NK-92 (cell line): ENCODE data around the gene RNF44.

Experiments used
- DNase-seq: peaks from one replicate; lab custom pipeline; 2025; ENCODE audit not compliant: unreplicated experiment; lab: John Stamatoyannopoulos, UW

The RNF44 gene

DNA sequence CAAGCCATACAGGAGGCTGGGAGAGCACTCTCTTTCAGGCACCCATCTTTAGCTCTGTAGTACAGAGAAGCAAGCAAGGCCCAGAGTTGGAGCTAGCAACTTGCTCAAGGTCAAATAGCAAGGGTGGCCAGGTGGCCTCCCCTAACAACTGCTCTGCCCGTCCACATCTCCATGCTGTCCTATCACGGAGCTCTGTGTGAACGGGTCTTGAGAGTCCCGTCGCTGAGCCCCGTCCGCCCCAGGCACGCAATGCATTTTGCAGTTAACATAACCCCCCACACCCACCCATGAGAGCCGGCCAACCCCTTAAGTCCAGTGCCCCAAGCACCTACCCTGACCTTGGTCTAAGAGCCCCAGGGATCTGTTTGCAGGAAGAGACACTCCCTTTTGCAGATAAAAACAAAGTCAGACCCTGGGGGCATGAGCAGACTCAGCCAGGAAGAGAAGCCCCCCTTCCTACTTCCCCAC lies 1.5 kb downstream of the RNF44 start:
- DNase-seq: no peak

DNA sequence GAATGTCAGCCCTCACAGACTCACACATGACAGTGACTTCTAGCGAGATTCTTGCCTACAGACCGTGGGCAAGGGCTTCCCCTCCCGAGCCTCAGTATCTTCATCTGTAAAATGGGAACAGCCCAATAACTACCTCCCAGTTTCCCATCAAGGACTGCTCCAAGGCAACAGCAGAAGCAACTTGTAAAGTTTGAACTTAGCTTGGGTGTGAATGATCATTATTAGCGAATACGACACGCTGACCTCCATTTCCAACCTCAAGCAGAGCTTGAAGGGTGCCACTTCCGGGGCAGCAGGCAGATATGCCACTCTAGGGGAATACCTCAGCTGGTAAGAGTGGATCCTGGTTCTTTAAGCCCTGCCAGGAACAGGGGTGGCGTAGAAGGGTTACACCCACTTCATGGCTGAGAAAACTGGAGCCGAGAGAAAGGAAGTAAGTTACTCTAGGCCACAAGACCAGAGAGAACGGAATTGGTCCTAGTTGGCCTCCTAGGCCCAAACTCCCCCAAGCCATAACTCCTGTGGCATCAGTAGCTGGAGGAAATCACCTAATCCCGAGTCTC lies 2.0 kb downstream of the RNF44 start:
- DNase-seq: no peak

GRCh38 chr5:176534640-176535039 lies 2.6 kb downstream of the RNF44 start:
- DNase-seq: no peak

- no peak for DNase-seq
Observed at GRCh38 chr5:176533894-176534611, 3.1 kb downstream of the RNF44 start.

DNA sequence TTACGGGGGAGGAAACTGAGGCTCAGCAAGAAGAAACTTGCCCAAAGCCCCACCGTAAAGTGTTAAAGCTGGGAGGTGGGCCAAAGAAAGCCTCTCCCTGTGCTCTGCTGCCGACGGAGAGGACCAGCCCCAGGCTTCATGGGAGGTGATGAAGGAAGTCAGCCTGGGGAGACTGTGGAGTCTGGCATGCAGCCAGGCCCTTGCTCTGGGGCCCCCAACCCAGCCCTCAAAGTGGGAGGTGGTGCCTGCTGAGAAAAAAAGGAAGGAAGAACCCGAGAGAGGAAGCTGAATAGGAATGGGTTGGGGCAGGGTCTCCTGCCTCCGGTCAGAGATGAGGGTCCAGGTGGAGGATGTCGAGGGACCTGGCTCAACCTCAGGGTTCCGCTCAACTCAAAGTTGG lies 3.8 kb downstream of the RNF44 start:
- DNase-seq: no peak

GRCh38 chr5:176532795-176533194 lies 4.4 kb downstream of the RNF44 start:
- no peak for DNase-seq

GRCh38 chr5:176531902-176532493 lies 5.2 kb downstream of the RNF44 start:
- DNase-seq: no peak

DNA sequence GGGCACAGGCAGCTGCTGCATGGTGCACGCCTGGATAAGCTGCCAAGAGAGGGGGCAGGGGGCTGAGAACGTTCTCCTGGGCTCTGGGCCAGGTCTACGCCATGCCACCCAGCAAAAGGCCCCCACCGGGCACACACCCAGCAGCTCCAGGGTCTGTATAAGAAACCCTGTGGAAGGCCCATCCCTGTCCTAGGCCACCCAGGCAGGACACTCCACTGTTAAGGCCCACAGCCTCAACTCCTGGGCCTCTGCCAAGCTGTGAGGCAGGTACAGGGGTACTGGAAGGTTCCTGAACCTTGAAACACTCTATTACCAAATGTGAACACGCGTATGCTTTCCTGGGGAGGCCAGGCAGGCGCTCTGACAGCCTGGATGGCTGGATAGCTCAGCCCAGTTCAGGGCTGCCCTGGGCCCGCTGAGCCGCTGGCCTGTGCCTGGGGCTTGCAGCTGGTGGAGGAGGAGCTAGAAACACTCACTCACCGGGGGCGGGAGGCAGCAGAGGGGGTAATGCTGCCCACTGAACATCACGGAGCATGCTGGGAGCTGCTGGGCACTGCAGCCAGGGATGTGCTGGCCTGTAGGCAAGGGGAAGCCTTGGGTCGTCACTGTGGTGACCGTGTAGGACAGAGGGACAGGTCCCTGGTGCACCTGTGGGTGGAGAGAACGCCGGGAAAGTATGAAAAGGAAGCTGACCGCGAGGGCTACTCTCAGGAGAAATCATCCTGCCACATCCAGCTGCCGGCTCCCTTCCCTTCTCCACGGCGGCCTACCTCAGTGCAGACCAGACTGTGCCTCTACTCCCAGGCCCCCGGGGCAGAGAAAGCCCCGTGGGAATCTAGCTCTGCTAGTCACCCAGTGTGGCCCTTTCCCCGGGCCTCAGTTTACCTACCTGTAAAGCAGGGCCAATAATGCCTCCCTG lies 6.0 kb downstream of the RNF44 start:
- no peak for DNase-seq

DNA sequence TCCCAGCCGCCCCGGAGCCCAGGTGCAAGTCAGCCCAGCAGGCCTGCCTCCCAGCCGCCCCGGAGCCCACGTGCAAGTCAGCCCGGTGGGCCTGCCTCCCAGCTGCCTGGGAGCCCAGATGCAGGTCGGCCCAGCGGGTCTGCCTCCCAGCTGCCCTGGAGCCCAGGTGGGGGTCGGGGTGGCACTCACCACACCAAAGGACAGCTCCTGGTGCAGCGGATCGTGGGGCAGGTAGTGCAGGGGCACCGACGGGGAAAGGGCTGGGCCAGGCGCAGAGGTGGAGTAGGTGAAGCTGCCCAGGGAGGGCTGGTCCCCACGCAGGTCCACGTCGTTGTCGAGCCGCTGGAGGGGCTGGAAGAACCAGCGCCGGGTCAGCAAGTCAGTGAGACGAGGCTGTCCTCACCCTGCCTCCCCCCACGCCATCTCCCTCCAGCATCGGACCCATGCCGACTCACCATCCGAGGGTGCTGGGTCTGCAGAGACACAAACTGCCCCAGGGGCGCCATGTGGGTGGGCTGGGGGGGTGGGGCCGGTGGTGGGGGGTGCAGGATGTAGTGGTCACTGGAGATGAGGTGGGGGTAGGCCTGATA lies 6.7 kb downstream of the RNF44 start:
- DNase-seq: no peak

DNA sequence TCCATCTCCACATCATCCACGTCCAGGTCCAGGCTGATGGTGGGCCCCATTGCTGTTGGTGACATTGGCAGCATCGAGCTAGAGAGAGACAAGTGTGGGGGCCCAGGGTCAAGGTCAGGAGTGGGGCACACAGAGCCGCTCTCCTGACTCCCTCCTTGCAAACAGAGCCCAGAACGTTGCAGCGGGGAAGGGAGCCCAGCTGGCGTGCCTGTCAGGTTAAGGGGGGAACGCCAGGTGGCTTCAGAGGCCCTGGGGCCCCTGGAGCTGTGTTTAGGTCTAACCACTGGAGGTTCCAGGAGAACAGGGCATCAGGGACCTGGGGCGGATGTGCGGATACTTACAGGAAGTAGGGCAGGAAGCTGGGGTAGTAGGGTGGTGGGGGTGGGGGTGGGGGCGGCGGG lies 7.5 kb downstream of the RNF44 start:
- DNase-seq: no peak

DNA sequence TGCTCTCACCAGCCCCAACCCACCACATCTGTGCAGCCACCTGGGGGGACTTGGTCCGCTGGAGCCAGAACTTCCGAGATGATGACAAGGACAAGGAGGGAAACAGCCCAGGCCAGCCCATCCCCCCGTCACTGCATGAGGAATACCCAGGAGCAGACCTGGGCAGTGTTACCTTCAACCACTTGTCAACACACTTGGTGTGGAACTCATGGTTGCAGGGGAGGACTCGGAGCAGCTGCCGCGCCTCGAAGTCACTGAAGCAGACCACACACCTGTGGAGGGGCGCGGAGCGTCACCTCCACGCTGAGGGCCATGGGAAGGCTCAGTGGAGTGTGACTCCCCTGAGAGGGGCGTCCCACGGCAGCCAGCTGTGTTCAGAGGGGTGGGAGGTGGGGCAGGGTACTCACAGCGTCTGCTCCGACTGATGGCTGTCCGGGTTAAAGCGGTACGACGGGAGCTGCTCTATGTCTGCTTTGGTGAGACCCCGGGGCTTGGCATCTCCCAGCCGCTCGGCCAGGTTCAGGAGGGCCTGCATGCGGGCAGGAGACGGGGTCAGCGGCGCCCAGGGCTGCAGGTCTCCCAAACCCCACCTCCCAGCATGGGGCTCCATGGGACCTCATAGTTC lies 8.0 kb downstream of the RNF44 start:
- no peak for DNase-seq

GRCh38 chr5:176528761-176529115 lies 8.5 kb downstream of the RNF44 start:
- DNase-seq: no peak

DNA sequence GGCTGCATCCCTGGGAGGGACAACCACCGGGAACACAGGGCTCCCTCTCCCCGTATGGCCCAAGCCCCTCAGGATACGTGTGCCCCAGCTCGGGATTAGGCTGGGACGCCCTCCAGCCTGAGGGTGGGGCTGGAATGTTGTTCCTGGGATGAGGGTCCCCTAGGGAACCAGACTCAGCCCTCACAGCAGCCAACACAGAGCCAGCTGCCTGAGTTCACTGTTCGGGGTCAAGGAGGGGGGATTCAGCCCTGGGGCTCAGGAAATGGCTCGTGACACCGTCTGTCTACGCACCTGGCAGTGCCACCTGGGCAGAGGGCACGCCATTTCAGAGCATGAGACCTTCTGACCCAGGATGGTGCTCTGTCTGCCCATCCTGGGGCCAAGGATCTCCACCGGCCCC lies 8.9 kb downstream of the RNF44 start:
- DNase-seq: no peak

GRCh38 chr5:176527246-176528222 lies 9.7 kb downstream of the RNF44 start:
- no peak for DNase-seq

DNA sequence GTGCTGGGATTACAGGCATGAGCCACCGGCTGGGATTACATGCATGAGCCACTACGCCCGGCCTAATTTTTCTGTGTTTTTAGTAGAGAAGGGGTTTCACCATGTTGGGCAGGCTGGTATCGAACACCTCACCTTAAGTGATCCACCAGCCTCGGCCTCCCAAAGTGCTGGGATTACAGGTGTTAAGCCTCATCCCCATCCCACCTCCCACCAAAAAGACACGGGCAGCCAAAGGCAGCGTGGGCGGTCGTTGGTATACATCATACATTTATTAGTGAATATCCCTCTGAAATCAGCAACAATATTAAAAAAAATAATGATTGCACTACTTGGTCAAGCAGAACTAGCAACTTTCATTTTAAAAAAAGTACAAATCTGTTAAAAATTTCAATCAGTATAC lies 10.7 kb downstream of the RNF44 start:
- DNase-seq: no peak

DNA sequence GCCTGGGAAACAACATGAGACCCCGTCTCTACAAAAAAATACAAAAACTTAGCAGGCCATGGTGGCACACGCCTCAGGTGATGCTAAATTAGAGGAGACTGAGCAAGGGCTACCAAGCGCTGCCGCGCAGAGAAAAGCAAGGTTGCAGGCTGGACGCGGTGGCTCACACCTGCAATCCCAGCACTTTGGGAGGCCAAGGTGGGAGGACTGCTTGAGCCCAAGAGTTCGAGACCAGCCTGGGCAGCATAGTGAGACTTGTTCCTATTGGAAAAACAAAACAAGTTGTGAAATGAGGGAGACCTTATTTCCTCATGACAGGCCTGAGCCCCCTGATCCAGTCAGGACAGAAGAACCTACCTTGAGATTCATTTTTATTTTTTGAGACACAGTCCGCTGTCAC lies 11.5 kb downstream of the RNF44 start:
- DNase-seq: no peak

DNA sequence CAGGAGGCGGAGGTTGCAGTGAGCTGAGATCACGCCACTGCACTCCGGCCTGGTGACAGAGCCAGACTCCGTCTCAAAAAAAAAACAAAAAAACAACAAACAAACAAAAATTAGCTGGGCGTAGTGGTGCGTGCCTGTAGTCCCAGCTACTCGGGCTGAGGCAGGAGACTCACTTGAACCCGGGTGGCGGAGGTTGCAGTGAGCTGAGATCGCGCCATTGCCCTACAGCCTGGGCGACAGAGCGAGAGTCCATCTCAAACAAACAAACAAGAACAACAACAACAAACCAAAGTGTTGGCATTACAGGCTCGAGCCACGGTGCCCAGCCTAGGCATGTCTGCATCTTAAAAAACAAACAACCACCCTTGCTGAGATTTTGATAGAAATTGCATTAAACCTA lies 12.2 kb downstream of the RNF44 start:
- no peak for DNase-seq

GRCh38 chr5:176524138-176524537 lies 13.1 kb downstream of the RNF44 start:
- DNase-seq: no peak

- DNase-seq: no peak
Observed at GRCh38 chr5:176521699-176522263, 15.4 kb downstream of the RNF44 start.
